Stimulated activated CD4-positive, alpha-beta T cell treated with anti-CD3 and anti-CD28 coated beads, Interleukin-1b, Interleukin-23, amount 100 ng/mL, for 48 hours (primary cell): ENCODE results near the gene INPP5D.
"Not testable (repeated sequence)": the region's sequence is repeated elsewhere in the genome, so short reads cannot be mapped to it uniquely, and the experiment has no call there.

Experiments
- DNase-seq: peaks from one replicate; pipeline ENCODE4 v3.0.0-alpha.2; 2020

Gene INPP5D

DNA sequence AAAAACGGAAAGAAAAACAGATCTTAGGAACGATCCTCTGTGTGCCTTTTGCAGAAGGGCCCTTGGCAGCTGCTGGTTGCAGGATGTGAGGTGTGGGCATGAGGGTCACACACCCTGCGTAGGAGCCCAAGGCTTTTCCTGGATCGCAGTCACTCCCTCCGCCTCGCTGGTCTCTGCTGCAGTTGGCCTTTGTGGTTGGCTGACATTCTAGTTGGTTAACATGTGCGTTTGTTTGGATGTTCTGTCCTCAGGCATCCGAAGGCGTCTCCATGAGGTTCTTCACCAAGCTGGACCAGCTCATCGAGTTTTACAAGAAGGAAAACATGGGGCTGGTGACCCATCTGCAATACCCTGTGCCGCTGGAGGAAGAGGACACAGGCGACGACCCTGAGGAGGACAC lies 61.7 kb downstream of the INPP5D start:
- no peak for DNase-seq

- no peak for DNase-seq
Measured at GRCh38 chr2:233122541-233122940, 62.4 kb downstream of the INPP5D start.

- not testable (repeated sequence) for DNase-seq
Measured at GRCh38 chr2:233123576-233123975, 63.4 kb downstream of the INPP5D start.

GRCh38 chr2:233124421-233125080 lies 64.4 kb downstream of the INPP5D start:
- DNase-seq, result no peak

DNA sequence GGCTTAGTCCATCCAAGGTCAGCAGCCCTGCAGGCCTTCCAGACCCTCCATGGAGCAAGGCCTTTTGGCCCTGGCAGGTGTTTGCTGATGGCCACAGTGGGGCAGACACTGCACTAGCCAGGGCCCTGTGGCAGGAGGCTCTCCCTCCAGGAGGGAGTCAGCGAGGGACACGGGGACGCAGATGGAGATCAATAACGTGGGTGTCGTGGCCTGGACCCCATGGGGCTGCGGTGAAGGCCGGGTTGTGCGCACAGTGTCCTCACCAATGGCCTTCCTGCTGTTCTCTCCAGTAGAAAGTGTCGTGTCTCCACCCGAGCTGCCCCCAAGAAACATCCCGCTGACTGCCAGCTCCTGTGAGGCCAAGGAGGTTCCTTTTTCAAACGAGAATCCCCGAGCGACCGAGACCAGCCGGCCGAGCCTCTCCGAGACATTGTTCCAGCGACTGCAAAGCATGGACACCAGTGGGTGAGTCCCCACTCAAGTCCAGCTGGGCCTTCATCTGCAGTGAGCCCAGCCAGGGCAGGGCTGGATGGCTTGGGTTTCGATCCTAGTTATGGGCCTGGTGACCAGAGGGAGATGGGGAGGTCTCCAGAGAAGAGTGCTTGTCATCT lies 65.4 kb downstream of the INPP5D start:
- no peak for DNase-seq

- no peak for DNase-seq
Measured at GRCh38 chr2:233129351-233129978, 69.3 kb downstream of the INPP5D start.

GRCh38 chr2:233130024-233130423 lies 69.9 kb downstream of the INPP5D start:
- DNase-seq, result no peak

DNA sequence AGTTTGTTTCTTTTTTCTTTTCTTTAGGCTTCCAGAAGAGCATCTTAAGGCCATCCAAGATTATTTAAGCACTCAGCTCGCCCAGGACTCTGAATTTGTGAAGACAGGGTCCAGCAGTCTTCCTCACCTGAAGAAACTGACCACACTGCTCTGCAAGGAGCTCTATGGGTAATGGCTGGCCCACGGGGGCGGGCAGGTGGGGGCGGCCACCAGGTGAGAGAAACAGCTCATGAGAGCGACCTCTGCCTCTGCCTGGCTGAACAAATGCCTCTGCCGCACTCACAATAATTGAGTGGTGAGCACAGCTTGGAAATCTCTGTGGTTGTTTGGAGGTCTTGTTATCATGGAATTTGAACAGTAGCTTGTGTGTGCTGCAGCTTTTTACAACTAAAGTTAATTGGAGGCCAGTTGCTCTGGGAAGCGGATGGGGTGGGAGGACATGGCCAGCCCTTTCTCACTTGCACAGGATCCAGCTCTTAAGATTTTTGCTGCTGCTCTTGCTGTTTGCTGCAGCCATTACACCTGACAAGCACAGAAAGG lies 70.4 kb downstream of the INPP5D start:
- no peak for DNase-seq

DNA sequence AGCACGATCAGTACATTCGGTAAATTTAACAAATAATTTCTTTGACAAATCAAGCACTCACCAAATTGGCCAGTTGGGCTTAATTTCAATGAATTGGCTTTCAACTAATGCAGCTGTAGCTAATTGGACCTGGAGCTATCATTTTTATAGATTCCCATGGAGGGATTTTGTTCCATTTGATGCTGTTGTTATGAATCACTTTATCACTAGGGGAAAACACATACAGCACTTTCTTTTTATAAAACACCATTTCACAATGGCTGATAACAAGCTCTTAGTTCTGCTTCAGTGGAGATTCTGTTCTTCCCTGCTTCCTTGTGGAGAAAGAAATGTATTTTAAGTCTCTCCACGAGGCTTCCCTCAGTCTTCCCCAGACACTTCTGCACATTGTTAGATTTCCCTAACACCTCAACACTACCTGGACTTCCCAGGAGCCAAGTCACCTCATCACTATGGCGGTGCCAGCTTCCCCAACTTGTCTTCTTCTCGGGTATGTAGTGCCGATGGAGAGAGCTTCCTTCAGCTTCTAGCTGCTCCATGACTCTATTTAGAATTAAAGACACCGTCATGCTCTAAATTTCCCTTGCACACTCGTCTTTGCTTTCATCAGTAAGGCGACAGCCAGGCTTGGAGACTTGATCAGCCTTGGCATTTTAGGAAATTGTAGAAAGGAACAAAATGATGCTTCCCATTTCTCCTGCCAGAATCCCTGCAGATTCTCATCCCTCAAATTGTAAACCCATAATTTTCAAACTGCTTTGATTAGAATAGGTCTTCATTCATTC lies 72.0 kb downstream of the INPP5D start:
- DNase-seq, result no peak

GRCh38 chr2:233133239-233133638 lies 73.1 kb downstream of the INPP5D start:
- no peak for DNase-seq

DNA sequence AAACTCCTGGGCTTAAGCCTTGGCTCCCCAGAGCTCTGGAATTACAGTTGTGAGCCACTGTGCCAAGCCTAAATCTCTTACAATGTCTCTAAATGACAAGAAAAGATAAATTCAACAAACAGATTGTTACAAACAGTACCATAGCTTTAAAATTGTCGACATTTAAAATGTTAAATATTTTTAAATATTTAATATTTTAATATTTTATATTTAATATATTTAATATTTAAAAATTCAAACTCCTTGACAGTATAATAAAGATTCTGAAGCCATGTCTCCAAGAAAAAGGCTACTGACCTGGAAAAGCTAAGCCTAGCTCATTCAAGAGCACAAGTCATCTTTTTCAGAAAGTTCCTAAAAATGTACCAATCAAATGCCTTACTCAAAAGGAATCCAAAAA lies 75.3 kb downstream of the INPP5D start:
- no peak for DNase-seq

- no peak for DNase-seq
Measured at GRCh38 chr2:233137040-233137439, 76.9 kb downstream of the INPP5D start.

DNA sequence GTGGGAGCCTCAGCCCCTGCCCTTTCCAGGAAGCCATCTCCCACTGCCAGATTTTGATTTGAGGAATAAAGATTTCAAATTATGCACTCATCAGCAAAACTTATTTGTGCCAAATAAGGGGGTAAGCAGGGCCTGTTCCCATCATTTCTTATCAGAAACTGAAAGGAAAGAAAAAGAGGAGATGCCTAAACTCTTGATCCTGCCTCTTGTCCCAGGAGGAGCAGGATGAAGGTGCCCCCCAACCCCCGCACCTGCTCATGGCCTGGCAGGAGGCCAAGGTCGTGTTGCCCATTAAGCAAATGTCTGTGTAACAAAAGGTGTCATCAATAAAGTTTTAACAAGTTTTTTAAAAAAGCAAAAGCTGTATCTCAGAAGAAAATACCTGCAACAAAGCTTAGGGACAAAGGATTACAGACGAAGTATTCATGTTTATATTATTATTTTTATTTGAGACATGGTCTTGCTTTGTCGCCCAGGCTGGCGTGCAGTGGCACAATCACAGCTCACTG lies 80.0 kb downstream of the INPP5D start:
- no peak for DNase-seq

DNA sequence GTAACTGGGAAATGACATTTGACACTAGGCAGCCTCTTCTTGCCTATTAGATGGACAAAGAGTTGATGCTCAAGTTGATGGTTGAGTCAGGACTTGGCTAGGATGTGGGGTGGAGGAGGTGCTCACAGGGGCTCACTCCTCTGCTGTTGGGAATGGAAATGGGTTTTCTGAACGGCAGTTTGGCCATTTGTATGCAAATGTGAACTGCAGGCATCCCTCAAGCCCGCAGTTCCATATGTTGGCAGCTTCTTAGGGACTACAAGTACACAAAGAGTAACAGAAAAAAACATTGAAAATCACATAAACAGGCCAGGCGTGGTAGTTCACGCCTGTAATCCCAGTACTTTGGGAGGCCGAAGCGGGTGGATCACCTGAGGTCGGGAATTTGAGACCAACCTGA lies 80.8 kb downstream of the INPP5D start:
- no peak for DNase-seq

GRCh38 chr2:233141901-233142300 lies 81.8 kb downstream of the INPP5D start:
- no peak for DNase-seq

DNA sequence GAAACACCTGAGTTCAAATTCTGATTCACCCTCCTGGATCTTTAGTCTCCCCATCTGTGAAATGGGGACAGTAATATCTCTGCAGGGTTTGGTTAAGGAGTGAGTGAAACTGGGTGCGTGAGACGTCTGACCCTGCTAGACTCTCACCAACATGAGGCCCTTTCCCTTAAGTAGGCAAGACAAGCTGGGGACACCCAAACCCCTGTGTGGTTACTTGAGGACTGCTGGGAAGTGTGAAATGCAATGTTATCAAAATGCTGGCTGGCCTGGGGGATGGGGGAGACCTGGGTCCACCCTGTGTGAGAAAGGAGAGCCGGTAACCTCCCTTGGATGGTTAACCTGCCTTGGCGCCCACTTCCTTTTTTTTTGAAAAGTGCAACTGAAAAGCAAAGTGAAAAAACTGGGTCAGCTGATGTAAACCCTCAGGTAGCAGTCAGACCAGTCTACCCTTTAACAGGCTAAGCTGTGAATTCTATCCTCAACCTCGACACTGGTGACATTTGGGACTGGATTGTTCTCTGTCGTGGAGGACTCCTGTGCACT lies 82.3 kb downstream of the INPP5D start:
- DNase-seq, result no peak

GRCh38 chr2:233143700-233144331 lies 83.7 kb downstream of the INPP5D start:
- no peak for DNase-seq

DNA sequence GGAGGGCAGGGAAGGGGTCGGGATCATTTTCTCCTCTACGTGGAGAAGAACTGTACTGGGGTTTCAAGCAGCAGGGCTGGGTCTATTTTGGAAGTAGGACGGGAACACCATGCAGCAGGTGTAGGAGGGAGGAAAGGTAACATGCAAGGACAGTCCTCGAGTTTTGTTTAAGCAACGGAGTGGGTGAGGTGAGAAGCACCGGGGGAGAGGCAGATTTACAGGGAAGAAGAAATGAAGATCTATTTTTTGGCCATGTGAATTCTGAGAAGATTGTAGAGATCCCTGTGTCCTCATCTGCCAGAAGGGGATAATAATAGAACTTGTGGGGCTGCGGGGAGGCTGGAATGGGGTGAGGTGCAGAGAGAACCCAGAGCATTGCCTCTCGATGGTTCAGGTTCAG lies 85.6 kb downstream of the INPP5D start:
- no peak for DNase-seq

DNA sequence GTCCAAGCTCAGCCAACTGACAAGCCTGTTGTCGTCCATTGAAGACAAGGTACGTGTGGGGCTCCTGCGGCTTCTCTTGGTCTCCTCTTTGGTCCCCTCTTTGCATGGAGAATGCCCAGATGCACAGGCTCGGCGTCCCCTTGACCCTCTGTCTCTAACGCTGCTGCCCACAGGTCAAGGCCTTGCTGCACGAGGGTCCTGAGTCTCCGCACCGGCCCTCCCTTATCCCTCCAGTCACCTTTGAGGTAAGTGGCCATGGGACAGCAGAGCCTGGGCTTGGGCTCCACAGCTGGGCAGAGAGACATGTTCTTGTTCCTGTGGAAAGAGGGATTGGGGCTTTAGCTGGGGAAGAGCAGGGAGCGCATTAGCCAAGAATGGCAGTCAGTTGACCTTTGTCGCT lies 86.1 kb downstream of the INPP5D start:
- DNase-seq, result no peak

- no peak for DNase-seq
Measured at GRCh38 chr2:233147136-233147828, 87.1 kb downstream of the INPP5D start.

- DNase-seq, result no peak
Measured at GRCh38 chr2:233147829-233148167, 87.7 kb downstream of the INPP5D start.

DNA sequence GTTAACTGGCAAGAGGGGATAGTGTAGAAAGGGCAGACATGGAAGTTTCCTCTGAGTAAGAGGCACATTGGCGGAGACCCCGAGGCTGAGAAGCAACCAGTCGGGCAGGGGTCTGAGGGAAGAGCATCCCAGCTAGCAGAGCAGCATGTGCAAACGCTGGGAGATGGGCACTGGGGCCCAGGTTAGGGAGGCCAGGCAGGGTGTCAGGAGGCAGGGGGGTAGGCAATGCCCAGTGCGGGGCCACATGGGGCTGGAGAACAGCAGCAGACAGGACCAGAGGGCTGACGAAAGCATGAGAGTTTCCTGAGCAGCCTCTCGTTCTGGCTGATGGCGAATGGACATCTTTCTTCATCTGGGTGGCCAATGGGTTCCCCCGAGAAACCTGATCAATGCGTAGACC lies 88.2 kb downstream of the INPP5D start:
- DNase-seq, result no peak
